Heart left ventricle (tissue), 16 donors: ENCODE data around the gene PRKRIP1. TPM values are rescaled to one million over a fixed set of nuclear protein-coding genes. Genes with fewer than 3 reads are reported as not detected.
A peak's percentile ranks its signal among the peaks of the same experiment; 100 is the strongest.

ENCODE experiments used
- ATAC-seq, 4 donors: fragments of 200-7000 bp; cut with Tn5 transposase; one replicate each; pipeline ENCODE4 v1.9.1; 2020 to 2022; ENCODE audit warnings: moderate library complexity in 4 of 4, mild to moderate bottlenecking in 3 of 4, moderate number of reproducible peaks in 1 of 4
- DNase-seq, 5 donors: peaks; one replicate each; pipeline ENCODE4 v3.0.0-alpha.2; 2020
- H3K27ac ChIP-seq, 12 donors: fragments of 200-600 bp; sonication (generic) in 4 of 12; one replicate each; pipeline versions ENCODE4 v1.5.0 to v1.8.0; 2016 to 2022; ENCODE audit warnings: mild to moderate bottlenecking in 2 of 12
- H3K27me3 ChIP-seq, 9 donors: fragments of 200-600 bp; sonication (generic) in 2 of 9; one replicate each; pipeline versions ENCODE4 v1.5.1 to v1.8.0; 2016 to 2022; ENCODE audit warnings: mild to moderate bottlenecking in 3 of 9
- H3K36me3 ChIP-seq, 9 donors: fragments of 200-600 bp; sonication (generic) in 2 of 9; one replicate each; pipeline versions ENCODE4 v1.5.0 to v1.8.0; 2018 to 2022; ENCODE audit warnings: mild to moderate bottlenecking in 2 of 9
- H3K4me1 ChIP-seq, 12 donors: fragments of 200-600 bp; sonication (generic) in 4 of 12; one replicate each; pipeline versions ENCODE4 v1.5.0 to v1.8.0; 2016 to 2022; ENCODE audit warnings: mild to moderate bottlenecking in 3 of 12
- H3K4me3 ChIP-seq, 12 donors: fragments of 200-600 bp; sonication (generic) in 4 of 12; one replicate each; pipeline versions ENCODE4 v1.5.0 to v1.8.0; 2017 to 2022; ENCODE audit warnings: mild to moderate bottlenecking in 9 of 12, moderate library complexity in 4 of 12
- H3K9me3 ChIP-seq, 12 donors: fragments of 200-600 bp; sonication (generic) in 4 of 12; one replicate each; pipeline versions ENCODE4 v1.5.0 to v1.8.0; 2016 to 2022; ENCODE audit warnings: mild to moderate bottlenecking in 1 of 12
- CTCF ChIP-seq, 12 donors: fragments of 200-600 bp; sonication (generic) in 4 of 12; IDR thresholded peaks; one replicate each; pipeline versions ENCODE4 v1.5.0 to v1.8.0; 2018 to 2022; ENCODE audit warnings: antibody characterized with exemption in 12 of 12, mild to moderate bottlenecking in 5 of 12
- POLR2A ChIP-seq, 2 donors: fragments of 450-650 bp; IDR thresholded peaks; one replicate each; pipeline ENCODE4 v1.6.1; 2017; ENCODE audit warnings: antibody characterized with exemption in 2 of 2, mild to moderate bottlenecking in 2 of 2, moderate library complexity in 2 of 2
- WGBS, 4 donors: extraction: QIAGEN DNeasy Blood & Tissue Kit in 2 of 4; methylation state at CpG; one replicate each; pipeline versions ENCODE4 v1.1.5 to v1.1.7; 2013 to 2018; 5-methylcytosine and 5-hydroxymethylcytosine counted together
- intact Hi-C, 10 donors: fragments of 100-400 bp; cut with DNase I; formaldehyde crosslinking; loops; one replicate each; pipeline versions ENCODE4 v1.11.1 to v1.14.2; 2022
- polyA plus RNA-seq, 2 donors: library from polyadenylated mRNA; stranded (reverse); fragments of 200-250 nt; gene quantifications; one replicate each; pipeline ENCODE4 v1.2.3, GENCODE V29; 2013
- total RNA-seq, 9 donors: library from RNA; depleted of rRNA in 2 of 9; stranded (reverse); fragments of >200 nt in 2 of 9; fragmentation: NEBNext Ultra II Directional in 3 of 9; extraction: Animal tissue kit (Norgen Biotek cat#: 25700) in 3 of 9; gene quantifications; one replicate each; pipeline versions ENCODE4 v1.1.0 to v1.2.4, GENCODE V29; 2016 to 2023
- donor health status: ischemic (EF 13 %, LVEDD 7.1; RV severe dilation, severe dysfunction).
- donor health status: healthy with polysubstance abuse.
- donor health status: DM: no; HTN: yes; CAD: no.
- donor health status: DM: no; HTN: no; CAD: no.
- donor health status: ischemic (EF 25% LVEDD 6.9; RV normal size, moderate dysfunction).
- donor health status: ischemic (EF 25% LVEDD 5.7; RV mildly dilated, moderate dysfunction).
- donor health status: healthy.
- donor health status: DM: yes; HTN: yes; CAD: no.
- donor health status: ischemic (EF 35%, LVEDD 5.7; RV mildly dilated, moderate dysfunction).
- donor health status: nonischemic (EF 11% LVEDD 7.7; RV severe dilation, severe dysfunction).
- donor health status: DM: yes; HTN: yes; CAD: no.
- donor health status: PGD.
- donor health status: ischemic (EF 29% LVEDD 5.4; RV normal size, mild dysfunction).
- donor health status: nonischemic (EF 23%, LVEDD 6.1; RV moderate dilation, normal function).

The PRKRIP1 gene
- total and polyA plus RNA-seq, 11 donors: 7.4 to 15.2 (median 11.7) TPM

GRCh38 chr7:102409340-102409739 is 13.2 kb downstream of the PRKRIP1 start:
- Histone ChIP-seq H3K9me3 (peaks cover 0 to 8% (median 0%) of the 10 kb centered on the region in 12 donors), H3K27me3 (no peaks in the 10 kb centered on the region), H3K36me3 (peaks cover 0 to 99% (median 86%) of the 10 kb centered on the region in 9 donors), H3K27ac (no peak overlapping the region), H3K4me1 (peaks cover 0 to 11% (median 5%) of the 10 kb centered on the region in 12 donors), H3K4me3 (no peak overlapping the region)
- TF ChIP-seq POLR2A (IDR thresholded peaks at IDR 0.05) (no peak), CTCF (IDR thresholded peaks at IDR 0.05) (no peak)
- ATAC-seq (no peak), DNase-seq (no peak)
- intact Hi-C loops: loop anchor here in 1 of 10 donors (10.0 kb wide), 1 partner anchor 45 kb away; no protein-coding TSS in a partner anchor
- WGBS, 4 donors: 95 to 100% (median 99%) methylated on average over 4 of the region's 4 CpGs

GRCh38 chr7:102410123-102410522 is 14.0 kb downstream of the PRKRIP1 start:
- peaks cover 0 to 11% (median 5%) of the 10 kb centered on the region in 12 donors for H3K4me1 ChIP-seq
- peaks cover 0 to 8% (median 0%) of the 10 kb centered on the region in 12 donors for H3K9me3 ChIP-seq
- intact Hi-C loops: no loop called here
- H3K27me3 ChIP-seq: no peaks in the 10 kb centered on the region
- TF ChIP-seq CTCF (IDR thresholded peaks at IDR 0.05): no peak
- no peak for TF ChIP-seq POLR2A (IDR thresholded peaks at IDR 0.05)
- ATAC-seq (no peak), DNase-seq (no peak)
- no peak overlapping the region for H3K27ac ChIP-seq
- H3K36me3 ChIP-seq: peaks cover 0 to 99% (median 86%) of the 10 kb centered on the region in 9 donors
- 64 to 75% (median 74%) methylated on average over 6 of the region's 6 CpGs for WGBS, 4 donors
- no peak overlapping the region for H3K4me3 ChIP-seq

- Histone ChIP-seq H3K4me1 (peaks cover 0 to 11% (median 6%) of the 10 kb centered on the region in 12 donors), H3K27ac (no peak overlapping the region), H3K4me3 (no peak overlapping the region), H3K9me3 (peaks cover 0 to 8% (median 0%) of the 10 kb centered on the region in 12 donors), H3K27me3 (no peaks in the 10 kb centered on the region), H3K36me3 (peaks cover 0 to 99% (median 86%) of the 10 kb centered on the region in 9 donors)
- no peak for TF ChIP-seq POLR2A (IDR thresholded peaks at IDR 0.05)
- no peak for TF ChIP-seq CTCF (IDR thresholded peaks at IDR 0.05)
- 97 to 98% (median 98%) methylated on average over 5 of the region's 5 CpGs for whole genome bisulfite sequencing, 4 donors
- ATAC-seq (no peak), DNase-seq (no peak)
- intact Hi-C loops: no loop called here
These were observed 14.8 kb downstream of the PRKRIP1 start for GRCh38 chr7:102410918-102411317.

GRCh38 chr7:102412548-102412947 is 16.4 kb downstream of the PRKRIP1 start:
- H3K4me3 ChIP-seq: no peak overlapping the region
- H3K4me1 ChIP-seq: peaks cover 0 to 15% (median 6%) of the 10 kb centered on the region in 12 donors
- DNase-seq: peak in 3 of 5 donors; percentile 35 to 68 (median 55)
- no peaks in the 10 kb centered on the region for H3K27me3 ChIP-seq
- 38 to 44% (median 43%) methylated on average over 6 of the region's 6 CpGs for WGBS, 4 donors
- H3K27ac ChIP-seq: no peak overlapping the region
- TF ChIP-seq CTCF (IDR thresholded peaks at IDR 0.05): peak; percentile 39 to 63 (median 50)
- no peak for TF ChIP-seq POLR2A (IDR thresholded peaks at IDR 0.05)
- peak; percentile 86 to 92 (median 88) for ATAC-seq
- H3K36me3 ChIP-seq: peaks cover 0 to 96% (median 85%) of the 10 kb centered on the region in 9 donors
- intact Hi-C loops: no loop called here
- peaks cover 0 to 8% (median 0%) of the 10 kb centered on the region in 12 donors for H3K9me3 ChIP-seq
